HAP-1 (cell line): ENCODE results near the gene TMEM200C.

Source experiments
- DNase-seq, 2 experiments: peaks; one replicate each; pipeline ENCODE4 v3.0.0-alpha.2; 2016 to 2020; ENCODE audit warnings: low spot score in 2 of 2
- H3K27me3 ChIP-seq: fragments of 250-450 bp; sonication (Bioruptor Pico); 2 replicates; pipeline ENCODE4 v1.5.1; 2020; ENCODE audit warnings: low read depth, mild to moderate bottlenecking, moderate library complexity
- H3K36me3 ChIP-seq: fragments of 250-450 bp; sonication (Bioruptor Pico); replicated peaks from 2 replicates; pipeline ENCODE4 v1.5.1; 2020; ENCODE audit warnings: mild to moderate bottlenecking
- H3K4me1 ChIP-seq: fragments of 250-450 bp; sonication (Bioruptor Pico); 2 replicates; pipeline ENCODE4 v1.5.1; 2020; ENCODE audit warnings: mild to moderate bottlenecking
- H3K4me3 ChIP-seq: fragments of 250-450 bp; sonication (Bioruptor Pico); 2 replicates; pipeline ENCODE4 v1.5.1; 2020; ENCODE audit warnings: mild to moderate bottlenecking, moderate library complexity
- H3K9me3 ChIP-seq: fragments of 250-450 bp; sonication (Bioruptor Pico); 2 replicates; pipeline ENCODE4 v1.5.1; 2020; ENCODE audit warnings: mild to moderate bottlenecking, moderate library complexity
- in situ Hi-C: fragments of 300-500 bp; cut with MboI; formaldehyde crosslinking; loops from 3 replicates; pipeline ENCODE4 v1.14.3; 2020; ENCODE audit warnings: low sequenced_read_pairs, inconsistent platforms, mixed read lengths

Gene TMEM200C

GRCh38 chr18:5895299-5895875, at the start of gene TMEM200C:
TSS of gene TMEM200C (minus strand) at chr18:5895522. CDS start at chr18:5892063, 3,459 bp downstream.
- H3K4me1 ChIP-seq, result no peaks in the 10 kb centered on the region
- peak within 1 kb of the TSS; percentile 11 for H3K4me3 ChIP-seq
- H3K27me3 ChIP-seq, result peaks cover 43% of the 10 kb centered on the region
- DNase-seq, result peak in 1 of 2 experiments; percentile 38
- no peaks in the 10 kb centered on the region for H3K36me3 ChIP-seq
- in situ Hi-C loops, result loop anchor here (25.0 kb wide), 1 partner anchor 308 kb away; no protein-coding TSS in a partner anchor
- no peaks in the 10 kb centered on the region for H3K9me3 ChIP-seq

GRCh38 chr18:5944448-5944847, 49.1 kb upstream of the TMEM200C start:
- Histone ChIP-seq H3K9me3 (no peaks in the 10 kb centered on the region), H3K4me3 (no peak overlapping the region), H3K36me3 (no peaks in the 10 kb centered on the region), H3K4me1 (no peaks in the 10 kb centered on the region), H3K27me3 (no peaks in the 10 kb centered on the region)
- no peak for DNase-seq
- in situ Hi-C loops, result no loop called here

DNA sequence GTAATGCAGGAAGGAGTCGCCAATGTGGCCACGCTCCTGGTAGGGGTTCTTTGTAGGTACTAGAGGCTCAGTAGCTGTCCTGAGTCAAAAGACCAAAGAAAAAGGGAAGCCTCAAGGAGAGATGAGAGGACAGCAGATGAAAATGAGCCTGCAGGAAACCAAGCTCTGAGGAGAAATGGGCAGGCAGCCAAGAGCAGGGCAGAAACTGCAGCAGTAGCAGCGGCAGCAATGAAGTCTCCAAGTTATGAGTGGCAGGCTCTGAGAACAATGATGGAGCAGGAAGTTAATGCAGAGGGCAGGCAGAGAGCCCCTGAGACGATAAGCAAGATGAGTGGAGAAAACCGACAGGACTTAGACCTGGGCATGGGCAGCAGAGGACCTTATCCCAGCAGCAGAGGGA, 48.2 kb upstream of the TMEM200C start:
- no peaks in the 10 kb centered on the region for H3K36me3 ChIP-seq
- DNase-seq, result no peak
- no peaks in the 10 kb centered on the region for H3K9me3 ChIP-seq
- in situ Hi-C loops, result no loop called here
- no peak overlapping the region for H3K4me3 ChIP-seq
- H3K27me3 ChIP-seq, result no peaks in the 10 kb centered on the region
- no peaks in the 10 kb centered on the region for H3K4me1 ChIP-seq

DNA sequence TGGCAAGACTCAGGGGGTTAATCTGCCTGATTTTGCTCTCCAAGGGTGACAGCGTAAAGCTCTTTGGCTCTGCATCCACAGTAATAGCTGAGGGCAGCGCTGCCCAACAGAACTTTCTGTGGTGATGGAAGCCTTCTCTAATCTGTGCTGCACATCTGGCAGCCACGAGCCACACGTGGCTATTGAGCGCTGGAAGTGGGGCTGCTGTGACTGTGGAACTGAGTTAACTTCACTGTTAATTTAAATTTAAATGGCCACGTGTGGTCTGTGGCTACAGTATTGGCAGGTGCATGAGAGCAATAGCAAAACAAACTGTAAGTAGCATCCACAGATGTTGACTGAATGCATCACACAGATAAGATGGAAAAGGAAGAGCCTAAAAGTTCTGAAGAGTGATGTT, 47.3 kb upstream of the TMEM200C start:
- H3K36me3 ChIP-seq, result no peaks in the 10 kb centered on the region
- no peaks in the 10 kb centered on the region for H3K9me3 ChIP-seq
- in situ Hi-C loops, result no loop called here
- H3K27me3 ChIP-seq, result no peaks in the 10 kb centered on the region
- DNase-seq, result no peak
- no peak overlapping the region for H3K4me3 ChIP-seq
- H3K4me1 ChIP-seq, result no peaks in the 10 kb centered on the region

GRCh38 chr18:5941890-5942289, 46.6 kb upstream of the TMEM200C start:
- no peaks in the 10 kb centered on the region for H3K36me3 ChIP-seq
- no peaks in the 10 kb centered on the region for H3K4me1 ChIP-seq
- H3K27me3 ChIP-seq, result no peaks in the 10 kb centered on the region
- DNase-seq, result no peak
- no peaks in the 10 kb centered on the region for H3K9me3 ChIP-seq
- H3K4me3 ChIP-seq, result no peak overlapping the region
- in situ Hi-C loops, result no loop called here

- no peaks in the 10 kb centered on the region for H3K36me3 ChIP-seq
- DNase-seq, result no peak
- in situ Hi-C loops, result no loop called here
- no peak overlapping the region for H3K4me3 ChIP-seq
- H3K4me1 ChIP-seq, result no peaks in the 10 kb centered on the region
- no peaks in the 10 kb centered on the region for H3K27me3 ChIP-seq
- H3K9me3 ChIP-seq, result no peaks in the 10 kb centered on the region
These were observed 44.7 kb upstream of the TMEM200C start for GRCh38 chr18:5939801-5940667.

DNA sequence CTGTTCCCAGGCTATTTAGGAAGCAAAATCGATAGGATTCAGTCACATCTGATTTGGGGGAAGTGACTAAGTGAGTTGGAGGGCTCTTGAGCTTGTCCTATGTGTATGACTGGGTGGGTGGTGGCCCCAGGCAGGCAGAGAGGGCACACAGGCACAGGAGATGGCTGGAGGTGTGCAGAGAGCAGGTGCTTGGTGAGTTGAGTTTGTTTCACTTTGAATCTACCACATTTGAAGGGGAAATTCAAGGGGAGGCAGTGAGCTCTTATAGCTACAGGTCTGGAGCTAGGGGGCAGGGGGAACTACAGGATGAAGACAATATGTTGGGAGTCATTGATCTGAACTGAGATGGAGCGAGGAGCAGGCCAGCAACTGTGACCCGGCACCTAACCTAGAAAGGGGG, 42.5 kb upstream of the TMEM200C start:
- Histone ChIP-seq H3K9me3 (no peaks in the 10 kb centered on the region), H3K36me3 (no peaks in the 10 kb centered on the region), H3K27me3 (no peaks in the 10 kb centered on the region), H3K4me1 (no peaks in the 10 kb centered on the region), H3K4me3 (no peak overlapping the region)
- in situ Hi-C loops, result no loop called here
- no peak for DNase-seq

GRCh38 chr18:5937121-5937520, 41.8 kb upstream of the TMEM200C start:
- Histone ChIP-seq H3K27me3 (no peaks in the 10 kb centered on the region), H3K4me1 (no peaks in the 10 kb centered on the region), H3K9me3 (no peaks in the 10 kb centered on the region), H3K4me3 (no peak overlapping the region), H3K36me3 (no peaks in the 10 kb centered on the region)
- in situ Hi-C loops, result no loop called here
- no peak for DNase-seq

DNA sequence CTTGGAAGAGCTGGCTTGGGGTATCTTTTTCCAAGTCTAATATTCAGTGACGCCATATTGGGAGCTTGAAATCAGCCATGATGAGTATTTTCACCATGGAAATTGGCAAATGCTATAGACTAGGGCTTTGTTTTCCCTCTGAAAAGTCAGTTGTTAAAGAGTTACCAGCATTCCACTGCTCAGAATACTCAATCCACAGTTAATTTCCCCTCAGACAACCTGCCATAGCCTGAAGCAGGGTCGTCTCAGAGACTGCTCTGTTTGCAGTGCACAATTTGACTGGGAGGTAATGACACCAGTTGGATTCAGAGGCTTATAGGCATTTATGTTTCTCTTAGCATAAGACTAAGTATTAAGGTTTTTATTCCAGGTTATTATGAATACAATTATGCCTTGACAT, 35.5 kb upstream of the TMEM200C start:
- Histone ChIP-seq H3K36me3 (no peaks in the 10 kb centered on the region), H3K4me3 (no peak overlapping the region), H3K27me3 (no peaks in the 10 kb centered on the region), H3K4me1 (no peaks in the 10 kb centered on the region), H3K9me3 (no peaks in the 10 kb centered on the region)
- in situ Hi-C loops, result no loop called here
- DNase-seq, result no peak

DNA sequence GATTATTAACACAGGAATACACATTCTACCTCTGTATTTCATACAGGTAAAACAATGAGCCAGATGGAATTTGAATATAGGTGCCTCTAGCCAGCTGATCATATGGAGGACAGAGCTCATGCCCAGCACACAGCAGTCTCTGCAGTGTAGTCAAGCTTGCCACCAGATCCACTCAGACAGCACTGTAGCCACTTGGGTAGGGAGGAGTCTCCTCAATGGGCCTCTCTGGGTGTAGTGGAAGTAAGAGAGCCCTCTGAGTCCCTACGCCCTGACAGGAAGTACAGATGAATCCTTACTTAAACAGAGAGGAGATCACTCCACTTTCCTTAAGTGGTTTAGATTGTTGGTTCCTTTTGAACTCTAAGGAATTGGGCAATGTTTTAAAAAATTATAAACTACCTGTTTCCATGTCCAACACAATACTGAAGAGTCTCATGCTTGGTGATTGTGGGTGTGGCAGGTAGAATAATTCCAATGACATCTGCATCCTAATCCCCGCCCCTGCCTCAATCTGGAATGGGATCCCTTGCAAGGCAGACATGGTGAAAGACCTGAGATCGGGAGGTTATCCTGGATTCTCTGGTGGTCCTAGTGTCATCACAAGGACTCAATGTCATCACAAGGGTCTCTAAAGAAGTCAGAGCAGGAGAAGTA, 23.0 kb upstream of the TMEM200C start:
- no peak for DNase-seq
- Histone ChIP-seq H3K27me3 (no peaks in the 10 kb centered on the region), H3K9me3 (no peaks in the 10 kb centered on the region), H3K4me1 (no peaks in the 10 kb centered on the region), H3K36me3 (no peaks in the 10 kb centered on the region), H3K4me3 (no peak overlapping the region)
- in situ Hi-C loops, result no loop called here

DNA sequence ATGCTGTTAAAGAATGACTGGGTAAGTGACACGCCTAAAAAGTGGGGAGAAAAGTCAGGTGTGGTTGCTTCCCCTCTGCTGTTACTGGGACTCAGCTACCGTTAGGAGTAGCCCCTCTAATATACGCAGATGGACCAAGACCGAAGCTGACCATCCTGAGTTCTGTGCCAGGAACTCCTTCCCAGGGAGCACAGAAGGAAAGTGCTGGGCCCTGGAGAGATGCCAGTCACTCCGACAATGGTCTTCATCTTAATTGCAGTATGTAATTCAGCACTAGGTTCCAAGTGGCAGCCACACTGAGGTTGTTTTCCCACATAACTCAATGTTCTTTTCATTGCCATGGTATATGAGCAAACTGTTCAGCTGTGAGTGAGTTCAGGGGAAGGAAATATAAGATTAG, 19.6 kb upstream of the TMEM200C start:
- Histone ChIP-seq H3K36me3 (no peaks in the 10 kb centered on the region), H3K27me3 (no peaks in the 10 kb centered on the region), H3K4me1 (no peaks in the 10 kb centered on the region), H3K4me3 (no peak overlapping the region), H3K9me3 (no peaks in the 10 kb centered on the region)
- DNase-seq, result no peak
- in situ Hi-C loops, result no loop called here

- DNase-seq, result no peak
- Histone ChIP-seq H3K36me3 (no peaks in the 10 kb centered on the region), H3K4me3 (no peak overlapping the region), H3K27me3 (no peaks in the 10 kb centered on the region), H3K4me1 (no peaks in the 10 kb centered on the region), H3K9me3 (no peaks in the 10 kb centered on the region)
- in situ Hi-C loops, result no loop called here
These were observed 18.7 kb upstream of the TMEM200C start for GRCh38 chr18:5914016-5914415.

DNA sequence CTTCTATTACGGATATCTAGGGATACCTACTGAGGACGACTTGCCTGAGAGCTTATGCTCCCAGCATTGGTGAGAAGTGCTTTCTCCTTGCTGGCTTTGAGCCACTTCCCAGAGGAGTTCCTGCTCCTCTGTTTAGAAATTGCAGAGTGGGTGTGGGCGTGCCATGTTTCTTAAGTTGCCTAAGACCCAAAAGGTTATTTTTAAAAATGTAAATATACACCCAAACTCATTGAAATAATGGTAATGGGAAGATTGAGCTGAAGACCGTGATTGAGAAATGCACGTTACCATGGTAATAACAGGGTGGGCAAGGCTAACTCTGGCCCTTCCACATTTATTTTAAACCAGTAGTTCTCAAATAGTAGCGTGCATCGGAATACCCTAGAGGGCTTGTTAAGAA, 17.2 kb upstream of the TMEM200C start:
- no peaks in the 10 kb centered on the region for H3K27me3 ChIP-seq
- DNase-seq, result no peak
- no peak overlapping the region for H3K4me3 ChIP-seq
- no peaks in the 10 kb centered on the region for H3K9me3 ChIP-seq
- H3K36me3 ChIP-seq, result no peaks in the 10 kb centered on the region
- no peaks in the 10 kb centered on the region for H3K4me1 ChIP-seq
- in situ Hi-C loops, result no loop called here

GRCh38 chr18:5909125-5909524, 13.8 kb upstream of the TMEM200C start:
- no peaks in the 10 kb centered on the region for H3K9me3 ChIP-seq
- in situ Hi-C loops, result no loop called here
- DNase-seq, result no peak
- H3K36me3 ChIP-seq, result no peaks in the 10 kb centered on the region
- no peaks in the 10 kb centered on the region for H3K4me1 ChIP-seq
- H3K27me3 ChIP-seq, result no peaks in the 10 kb centered on the region
- no peak overlapping the region for H3K4me3 ChIP-seq
